Mesendoderm (in vitro differentiated cells): ENCODE results near the gene FBXO10.
"Not testable (repeated sequence)": the region's sequence is repeated elsewhere in the genome, so short reads cannot be mapped to it uniquely, and the experiment has no call there.

Source experiments
- DNase-seq: peaks from one replicate; pipeline ENCODE4 v3.0.0; 2013
- H2AK5ac ChIP-seq: 2 replicates; pipeline ENCODE4 v1.6.1; 2013; ENCODE audit warnings: low read length, inconsistent platforms
- H2BK120ac ChIP-seq: 2 replicates; pipeline ENCODE4 v1.6.1; 2013; ENCODE audit warnings: low read depth, mild to moderate bottlenecking, low read length, moderate library complexity, mixed read lengths
- H2BK15ac ChIP-seq: replicated peaks from 2 replicates; pipeline ENCODE4 v1.6.1; 2013; ENCODE audit warnings: low read depth, mild to moderate bottlenecking, moderate library complexity
- H2BK5ac ChIP-seq: 2 replicates; pipeline ENCODE4 v1.6.1; 2013; ENCODE audit warnings: low read length, inconsistent platforms
- H3K18ac ChIP-seq: 2 replicates; pipeline ENCODE4 v1.6.1; 2013; ENCODE audit warnings: mild to moderate bottlenecking, low read length, mixed read lengths
- H3K23ac ChIP-seq: one replicate; pipeline ENCODE4 v1.6.1; 2013; ENCODE audit warnings: low read length
- H3K27ac ChIP-seq: 2 replicates; pipeline ENCODE4 v1.5.1; 2013; ENCODE audit warnings: low read depth, mild to moderate bottlenecking, inconsistent platforms, low read length, moderate library complexity
- H3K27me3 ChIP-seq: 2 replicates; pipeline ENCODE4 v1.6.1; 2013; ENCODE audit warnings: low read length, control low read depth, mild to moderate bottlenecking, inconsistent platforms; ENCODE audit not compliant: insufficient read depth, poor library complexity
- H3K36me3 ChIP-seq: 2 replicates; pipeline ENCODE4 v1.6.1; 2013; ENCODE audit warnings: low read length, inconsistent platforms; ENCODE audit not compliant: control insufficient read depth, insufficient read depth
- H3K4ac ChIP-seq: one replicate; pipeline ENCODE4 v1.6.1; 2013; ENCODE audit warnings: low read depth, mild to moderate bottlenecking, low read length, moderate library complexity
- H3K4me1 ChIP-seq: 2 replicates; pipeline ENCODE4 v1.6.1; 2013; ENCODE audit warnings: low read depth, low read length, inconsistent platforms; ENCODE audit not compliant: control insufficient read depth
- H3K4me2 ChIP-seq: 2 replicates; pipeline ENCODE4 v1.6.1; 2013; ENCODE audit warnings: low read length
- H3K4me3 ChIP-seq: 2 replicates; pipeline ENCODE4 v1.5.1; 2013; ENCODE audit warnings: mild to moderate bottlenecking, low read length
- H3K56ac ChIP-seq: one replicate; pipeline ENCODE4 v1.6.1; 2013; ENCODE audit warnings: low read length
- H3K79me1 ChIP-seq: 2 replicates; pipeline ENCODE4 v1.6.1; 2013; ENCODE audit warnings: low read length, inconsistent platforms
- H3K79me2 ChIP-seq: 2 replicates; pipeline ENCODE4 v1.6.1; 2013; ENCODE audit warnings: mild to moderate bottlenecking, low read length; ENCODE audit not compliant: control insufficient read depth, insufficient read depth
- H3K9ac ChIP-seq: 2 replicates; pipeline ENCODE4 v1.6.1; 2013; ENCODE audit warnings: low read length, inconsistent platforms
- H4K5ac ChIP-seq: one replicate; pipeline ENCODE4 v1.6.1; 2013; ENCODE audit warnings: low read length
- H4K8ac ChIP-seq: one replicate; pipeline ENCODE4 v1.6.1; 2013; ENCODE audit warnings: low read depth, mild to moderate bottlenecking, control low read depth, low read length, moderate library complexity
- WGBS: extraction: QIAGEN DNeasy Blood & Tissue Kit; methylation state at CpG from one replicate; pipeline ENCODE4 v1.1.7; 2013; ENCODE audit warnings: low lambda C conversion rate, missing lambda C conversion rate; ENCODE audit not compliant: insufficient coverage; ENCODE audit errors: extremely low coverage; 5-methylcytosine and 5-hydroxymethylcytosine counted together

FBXO10 gene

DNA sequence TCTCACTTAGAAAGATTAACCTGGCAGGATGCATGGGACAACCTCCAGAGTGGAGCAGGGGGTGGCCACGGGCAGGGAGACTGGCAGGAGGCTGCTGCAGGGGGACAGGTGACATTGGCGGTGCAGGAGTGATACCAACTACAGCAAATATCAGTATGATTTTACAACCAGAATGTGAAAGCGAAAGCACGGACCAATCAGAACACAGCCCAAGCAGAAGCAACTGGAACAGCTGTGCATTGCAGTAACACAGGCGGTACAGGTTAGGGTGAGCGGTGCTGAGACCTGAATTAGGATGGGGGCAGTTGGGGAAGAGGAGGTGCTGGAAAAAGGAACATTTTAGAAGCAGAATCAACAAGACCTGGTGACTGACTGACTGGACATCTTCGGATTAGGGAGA is 61.2 kb downstream of the FBXO10 start:
- Histone ChIP-seq H3K18ac (no peak overlapping the region), H3K4me1 (no peaks in the 10 kb centered on the region), H4K5ac (no peak overlapping the region), H3K79me2 (no peaks in the 10 kb centered on the region), H2BK5ac (no peak overlapping the region), H2AK5ac (no peak overlapping the region), H3K27ac (no peak overlapping the region), H3K23ac (no peak overlapping the region), H3K27me3 (no peaks in the 10 kb centered on the region), H2BK120ac (no peak overlapping the region), H3K36me3 (peaks cover 3% of the 10 kb centered on the region), H2BK15ac (no peak overlapping the region), H3K56ac (no peak overlapping the region), H3K79me1 (no peaks in the 10 kb centered on the region), H3K4me2 (no peak overlapping the region), H3K4me3 (no peak overlapping the region), H3K4ac (no peak overlapping the region), H4K8ac (no peak overlapping the region), H3K9ac (no peak overlapping the region)
- WGBS: no CpG with 5 or more reads among the region's 7 CpGs
- no peak for DNase-seq

DNA sequence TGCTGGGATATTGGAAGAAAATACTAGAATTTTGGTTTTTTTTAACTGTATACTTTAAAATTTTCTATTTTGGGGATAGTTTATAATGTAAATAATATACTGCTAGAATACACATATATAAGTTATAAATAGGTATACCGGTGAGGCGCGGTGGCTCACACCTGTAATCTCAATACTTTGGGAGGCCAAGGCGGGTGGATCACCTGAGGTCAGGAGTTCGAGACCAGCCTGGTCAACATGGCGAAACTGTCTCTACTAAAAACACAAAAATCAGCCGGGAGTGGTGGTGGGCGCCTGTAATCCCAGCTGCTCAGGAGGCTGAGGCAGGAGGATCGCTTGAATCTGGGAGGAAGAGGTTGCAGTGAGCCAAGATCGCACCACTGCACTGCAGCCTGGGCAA is 61.8 kb downstream of the FBXO10 start:
- not testable (repeated sequence) for H3K4me2 ChIP-seq, H3K36me3 ChIP-seq, H2AK5ac ChIP-seq, H3K79me1 ChIP-seq, H3K9ac ChIP-seq, H2BK5ac ChIP-seq, H3K27me3 ChIP-seq, H3K4me1 ChIP-seq, H3K56ac ChIP-seq, H4K8ac ChIP-seq, H3K27ac ChIP-seq, H4K5ac ChIP-seq, H3K23ac ChIP-seq, H3K4ac ChIP-seq, H2BK15ac ChIP-seq, H3K4me3 ChIP-seq, H3K79me2 ChIP-seq, H3K18ac ChIP-seq, H2BK120ac ChIP-seq, DNase-seq
- WGBS: no CpG with 5 or more reads among the region's 10 CpGs

GRCh38 chr9:37512437-37512836 is 63.7 kb downstream of the FBXO10 start:
- no CpG with 5 or more reads among the region's 12 CpGs for WGBS
- H3K36me3 ChIP-seq: peaks cover 3% of the 10 kb centered on the region

DNA sequence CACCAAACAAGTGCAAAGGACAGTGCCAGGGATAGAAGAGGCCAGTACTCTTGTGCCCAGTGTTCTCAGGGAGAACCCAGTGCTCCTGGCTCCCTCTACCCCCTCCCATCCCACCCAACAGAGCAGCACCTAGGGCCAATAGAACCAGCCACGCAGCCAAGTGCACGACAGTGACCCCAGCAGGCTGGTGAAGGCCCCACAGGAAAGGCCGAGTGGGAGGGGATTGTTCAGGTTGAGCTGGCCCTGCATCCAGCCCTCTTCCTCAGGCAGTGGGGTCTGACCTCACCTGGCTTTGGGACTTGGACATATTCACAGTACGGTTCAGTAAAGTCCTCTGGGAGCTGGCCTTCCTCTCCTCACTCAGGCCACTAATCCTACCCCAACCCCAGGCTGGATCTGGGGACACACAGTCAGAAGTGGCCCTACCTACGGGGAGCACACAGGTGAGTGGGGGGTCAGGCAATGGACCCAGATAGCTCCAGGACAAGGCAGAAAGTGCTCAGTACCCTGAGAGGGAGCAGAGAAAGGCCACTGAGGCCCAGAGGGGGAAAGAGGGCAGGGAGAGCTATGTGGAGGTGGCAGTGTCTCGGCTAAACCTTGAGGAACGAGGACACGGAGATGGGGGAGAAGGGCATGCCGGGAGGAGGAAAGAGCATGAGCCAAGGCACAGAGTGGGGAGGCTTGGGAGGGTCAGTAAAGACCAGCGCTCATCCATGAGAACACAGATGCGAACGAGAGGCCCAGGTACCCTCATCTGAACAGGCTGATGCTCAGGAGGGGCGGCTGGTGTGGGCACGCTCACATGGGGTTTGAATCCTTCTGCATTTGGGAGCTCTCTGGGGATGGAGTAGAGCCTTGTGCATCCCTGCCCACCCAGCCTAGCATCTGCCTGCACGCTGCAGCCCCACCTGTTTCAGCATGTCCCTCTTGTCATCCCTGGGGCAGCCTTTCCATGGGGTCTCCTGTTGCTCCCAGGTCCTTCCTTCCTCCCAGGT is 64.9 kb downstream of the FBXO10 start:
- Histone ChIP-seq H3K27me3 (no peaks in the 10 kb centered on the region), H3K4me1 (no peaks in the 10 kb centered on the region), H4K8ac (no peak overlapping the region), H3K79me2 (no peaks in the 10 kb centered on the region), H3K79me1 (no peaks in the 10 kb centered on the region), H3K18ac (no peak overlapping the region), H2AK5ac (no peak overlapping the region), H2BK15ac (no peak overlapping the region), H4K5ac (no peak overlapping the region), H3K4me2 (no peak overlapping the region), H2BK120ac (no peak overlapping the region), H3K27ac (no peak overlapping the region), H3K56ac (no peak overlapping the region), H3K4ac (no peak overlapping the region), H3K36me3 (peaks cover 3% of the 10 kb centered on the region), H2BK5ac (no peak overlapping the region), H3K23ac (no peak overlapping the region), H3K4me3 (no peak overlapping the region), H3K9ac (no peak overlapping the region)
- WGBS: no CpG with 5 or more reads among the region's 15 CpGs
- peak; percentile 78 for DNase-seq

More at GRCh38 chr9:37512437-37512836, 63.7 kb downstream of the FBXO10 start:
- no peak overlapping the region for H3K18ac ChIP-seq
- H3K56ac ChIP-seq: no peak overlapping the region
- no peak overlapping the region for H3K4me2 ChIP-seq
- H3K4ac ChIP-seq: no peak overlapping the region
- H2BK15ac ChIP-seq: no peak overlapping the region
- no peak overlapping the region for H2BK120ac ChIP-seq
- H3K23ac ChIP-seq: no peak overlapping the region
- H3K4me1 ChIP-seq: no peaks in the 10 kb centered on the region
- DNase-seq: peak; percentile 25
- no peak overlapping the region for H3K27ac ChIP-seq
- H3K4me3 ChIP-seq: no peak overlapping the region
- no peak overlapping the region for H2AK5ac ChIP-seq
- H3K79me2 ChIP-seq: no peaks in the 10 kb centered on the region
- no peak overlapping the region for H3K9ac ChIP-seq
- H4K8ac ChIP-seq: no peak overlapping the region
- no peaks in the 10 kb centered on the region for H3K79me1 ChIP-seq
- no peaks in the 10 kb centered on the region for H3K27me3 ChIP-seq
- H2BK5ac ChIP-seq: no peak overlapping the region
- no peak overlapping the region for H4K5ac ChIP-seq

DNA sequence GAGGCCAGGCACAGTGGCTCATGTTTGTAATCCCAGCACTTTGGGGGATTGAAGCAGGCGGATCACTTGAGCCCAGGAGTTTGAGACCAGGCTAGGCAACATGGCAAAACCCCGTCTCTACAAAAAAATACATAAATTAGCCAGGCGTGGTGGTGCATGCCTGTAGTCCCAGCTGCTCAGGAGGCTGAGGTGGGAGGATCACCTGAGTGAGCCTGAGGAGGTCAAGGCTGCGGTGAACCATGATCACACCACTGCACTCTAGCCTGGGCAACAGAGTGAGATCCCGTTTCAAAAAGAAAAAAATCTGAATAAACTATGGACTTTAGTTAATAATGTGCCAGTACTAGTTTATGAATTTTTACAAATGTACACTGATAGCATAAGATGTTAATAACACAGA is 66.1 kb downstream of the FBXO10 start:
- not testable (repeated sequence) for H2BK120ac ChIP-seq, H3K79me2 ChIP-seq, H4K5ac ChIP-seq, H3K4me3 ChIP-seq, H2BK5ac ChIP-seq, H3K56ac ChIP-seq, H3K18ac ChIP-seq, H3K4me1 ChIP-seq, H3K79me1 ChIP-seq, DNase-seq, H2BK15ac ChIP-seq, H4K8ac ChIP-seq, H3K23ac ChIP-seq, H3K4ac ChIP-seq, H3K27ac ChIP-seq, H3K27me3 ChIP-seq, H3K9ac ChIP-seq, H3K36me3 ChIP-seq, H2AK5ac ChIP-seq, H3K4me2 ChIP-seq
- no CpG with 5 or more reads among the region's 5 CpGs for WGBS
